HG02973 (cell line): Measurements from ENCODE around the gene ANKRD61.
"Not testable (repeated sequence)": the region's sequence is repeated elsewhere in the genome, so short reads cannot be mapped to it uniquely, and the experiment has no call there.

Source experiments
- ATAC-seq: cut with Tn5 transposase; IDR thresholded peaks from one replicate; pipeline ENCODE4 v1.9.1; 2021; ENCODE audit warnings: moderate library complexity; ENCODE audit not compliant: unreplicated experiment

Gene ANKRD61

DNA sequence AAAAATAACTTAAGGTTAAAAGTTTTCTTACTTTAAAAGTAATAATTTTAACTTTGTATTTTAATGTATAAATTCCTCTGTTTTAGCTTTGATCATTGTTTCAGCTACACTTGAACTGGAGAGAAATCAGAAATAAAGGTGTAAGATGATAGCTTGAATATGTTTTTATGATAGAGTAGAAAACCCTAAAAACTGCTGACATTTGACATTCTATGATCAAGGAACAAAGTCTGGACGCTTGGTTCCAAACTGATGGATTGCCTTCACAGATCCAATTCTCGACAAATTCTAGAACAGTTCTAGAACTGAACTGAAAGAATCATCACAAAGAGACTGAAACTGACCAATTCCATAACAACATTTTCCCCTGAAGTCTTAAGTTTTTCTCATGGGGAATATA, at the start of gene ANKRD61:
Gene ANKRD61 (plus strand): TSS at position 389 of the 400 bp plus-strand sequence. CDS start 0 bp downstream, at position 389.
- no peak for ATAC-seq

DNA sequence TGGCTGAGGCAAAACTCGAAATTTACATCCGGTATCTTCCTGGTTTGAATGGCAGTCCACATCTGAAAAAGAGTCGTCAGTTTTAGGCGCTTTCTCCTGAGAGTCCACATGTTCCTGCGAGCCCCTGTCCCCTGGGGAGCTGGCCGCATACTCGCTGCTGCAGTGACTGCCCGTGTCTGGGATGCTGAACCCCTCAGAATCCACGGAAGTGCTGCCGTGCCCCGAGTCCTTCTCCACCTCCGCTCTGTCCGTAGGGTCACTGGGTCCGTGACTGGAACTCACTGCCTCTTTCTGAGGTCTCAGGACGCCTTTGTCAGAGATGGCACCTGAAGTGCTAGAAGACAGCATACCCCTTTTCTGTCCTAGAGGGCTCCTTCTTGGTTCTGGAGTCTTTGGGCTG, 44.1 kb upstream of the ANKRD61 start:
- not testable (repeated sequence) for ATAC-seq

DNA sequence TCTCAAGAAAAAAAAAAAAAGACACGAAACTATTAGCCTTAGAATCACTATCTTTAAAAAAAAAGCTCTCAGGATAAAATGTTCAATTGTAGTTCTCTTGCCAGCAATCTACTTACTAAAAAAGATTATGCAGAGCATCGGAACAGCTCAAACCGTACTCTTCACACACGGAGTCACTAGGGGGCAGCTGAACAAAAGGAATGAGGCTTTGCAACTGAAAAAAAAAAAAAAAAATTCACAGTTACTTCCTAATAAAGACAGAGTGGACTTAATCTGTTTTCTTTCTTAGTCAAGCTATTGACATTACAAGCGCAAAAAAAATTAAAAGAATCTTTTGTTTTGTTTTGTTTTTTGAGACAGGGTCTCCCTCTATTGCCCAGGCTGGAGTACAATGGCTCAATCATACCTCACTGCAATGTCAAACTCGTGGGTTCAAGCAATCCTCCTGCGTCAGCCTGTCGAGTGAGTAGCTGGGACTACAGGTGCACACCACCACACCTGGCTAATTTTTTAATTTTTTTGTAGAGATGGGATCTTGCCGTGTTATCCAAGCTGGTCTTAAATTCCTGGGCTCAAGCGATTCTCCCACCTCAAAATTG, 33.9 kb upstream of the ANKRD61 start:
- no peak for ATAC-seq

DNA sequence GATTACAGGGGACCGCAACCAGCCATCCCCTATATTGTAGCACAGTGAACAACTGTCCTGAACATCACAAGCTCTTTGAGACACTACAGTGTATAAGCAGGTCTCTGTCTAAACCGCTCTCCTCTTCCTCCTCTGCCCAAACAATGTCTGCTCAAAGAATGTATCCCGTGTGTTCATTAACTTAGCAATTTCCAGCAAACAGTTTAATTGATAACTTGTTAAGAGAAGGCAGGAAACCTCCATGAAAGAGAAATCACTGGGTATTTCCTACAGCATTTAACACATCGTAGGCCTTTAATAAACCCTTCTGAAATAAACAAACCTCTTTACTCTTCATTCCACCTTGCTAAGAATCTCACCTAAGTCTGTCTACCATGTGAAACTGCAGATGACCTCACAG, 23.8 kb upstream of the ANKRD61 start:
- ATAC-seq, result no peak

DNA sequence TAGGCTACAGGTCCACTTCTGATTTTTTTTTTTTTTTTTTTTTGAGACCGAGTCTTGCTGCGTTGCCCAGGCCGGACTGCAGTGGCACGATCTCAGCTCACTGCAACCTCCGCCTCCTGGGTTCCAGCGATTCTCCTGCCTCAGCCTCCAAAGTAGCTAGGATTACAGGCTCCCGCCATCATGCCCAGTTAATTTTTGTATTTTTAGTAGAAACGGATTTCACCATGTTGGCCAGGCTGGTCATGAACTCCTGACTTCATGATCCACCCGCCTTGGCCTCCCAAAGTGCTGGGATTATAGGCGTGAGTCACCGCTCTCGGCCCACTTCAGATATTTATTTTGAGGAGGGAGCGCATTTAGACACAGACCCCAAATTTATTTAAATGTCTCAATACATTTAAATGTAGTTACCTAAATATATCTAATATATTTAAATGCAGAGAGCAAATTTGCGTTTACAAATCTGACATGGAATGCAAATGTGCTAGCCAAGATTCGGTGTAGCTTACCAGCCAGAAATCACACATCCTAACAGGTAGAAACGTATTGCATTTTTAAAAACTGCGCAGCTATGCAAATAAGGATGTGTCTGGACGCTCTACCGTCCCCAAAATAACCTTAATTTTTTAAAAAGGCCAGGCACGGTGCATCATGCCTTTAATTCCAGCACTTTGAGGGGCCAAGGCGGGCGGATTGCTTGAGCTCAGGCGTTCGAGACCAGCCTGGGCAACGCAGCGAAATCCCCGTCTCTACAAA, 23.2 kb upstream of the ANKRD61 start:
- ATAC-seq, result not testable (repeated sequence)

DNA sequence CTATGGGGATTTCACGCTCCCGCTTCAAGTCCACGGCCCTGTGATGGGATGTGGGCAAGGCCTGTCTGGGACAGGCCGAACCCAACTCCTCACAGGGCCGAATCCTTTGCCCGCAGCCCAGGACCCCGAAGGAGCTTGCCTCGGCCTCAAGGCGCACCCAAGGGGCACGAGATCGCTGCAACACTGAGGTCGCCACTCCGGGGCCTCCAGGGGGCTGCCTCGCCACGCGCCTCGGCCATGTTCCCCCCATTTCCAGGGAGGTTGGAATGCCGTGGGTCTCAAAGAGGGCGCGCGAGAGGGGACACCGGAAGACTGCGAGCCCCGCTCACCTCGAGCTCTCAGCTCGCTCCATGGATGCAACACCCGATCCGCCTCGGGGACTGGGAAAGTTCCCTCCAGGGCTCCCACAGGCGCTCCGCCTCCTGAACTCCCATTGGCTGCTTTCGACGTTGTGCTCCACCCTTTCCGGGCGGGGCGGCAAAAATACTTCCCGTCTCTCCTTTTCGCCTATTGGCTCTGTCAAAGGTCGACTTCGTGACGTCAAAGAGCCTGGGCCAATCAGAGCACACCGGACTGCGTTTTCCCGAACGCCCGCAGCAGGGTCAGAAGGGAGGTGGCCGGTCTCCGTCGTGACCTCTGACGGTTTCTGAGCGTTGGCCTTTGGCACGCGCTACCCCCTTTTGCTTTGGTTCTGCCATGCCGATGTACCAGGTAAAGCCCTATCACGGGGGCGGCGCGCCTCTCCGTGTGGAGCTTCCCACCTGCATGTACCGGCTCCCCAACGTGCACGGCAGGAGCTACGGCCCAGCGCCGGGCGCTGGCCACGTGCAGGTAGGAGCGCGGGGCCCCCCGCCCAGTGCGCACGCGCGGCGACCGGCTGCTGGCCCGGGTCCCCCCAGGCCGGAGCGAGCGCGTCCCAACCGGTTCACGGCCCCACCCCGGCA, 22.2 kb upstream of the ANKRD61 start, which contains the start of the genes AIMP2 and PMS2:
Gene AIMP2 (plus strand): TSS at position 605 of the 944 bp plus-strand sequence. CDS start 92 bp downstream, at position 697.
Gene PMS2 (minus strand): TSS at position 382 of the 944 bp plus-strand sequence. CDS start 30 bp downstream, at position 352.
- peak; percentile 93 for ATAC-seq

DNA sequence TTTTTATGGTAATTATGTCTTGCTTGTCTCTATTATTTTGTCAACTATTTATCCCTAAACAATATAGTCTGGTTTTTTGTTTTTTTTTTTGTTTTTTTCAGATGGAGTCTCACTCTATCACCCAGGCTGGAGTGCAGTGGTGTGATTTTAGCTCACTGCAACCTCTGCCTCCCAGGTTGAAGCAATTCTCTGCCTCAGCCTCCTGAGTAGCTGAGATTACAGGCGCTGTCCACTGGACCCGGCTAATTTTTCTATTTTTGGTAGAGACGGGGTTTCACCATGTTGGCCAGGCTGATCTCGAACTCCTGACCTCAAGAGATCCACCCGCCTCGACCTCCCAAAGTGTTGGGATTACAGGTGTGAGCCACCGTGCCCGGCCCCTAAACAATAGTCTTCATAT, 20.8 kb upstream of the ANKRD61 start:
- ATAC-seq, result not testable (repeated sequence)

DNA sequence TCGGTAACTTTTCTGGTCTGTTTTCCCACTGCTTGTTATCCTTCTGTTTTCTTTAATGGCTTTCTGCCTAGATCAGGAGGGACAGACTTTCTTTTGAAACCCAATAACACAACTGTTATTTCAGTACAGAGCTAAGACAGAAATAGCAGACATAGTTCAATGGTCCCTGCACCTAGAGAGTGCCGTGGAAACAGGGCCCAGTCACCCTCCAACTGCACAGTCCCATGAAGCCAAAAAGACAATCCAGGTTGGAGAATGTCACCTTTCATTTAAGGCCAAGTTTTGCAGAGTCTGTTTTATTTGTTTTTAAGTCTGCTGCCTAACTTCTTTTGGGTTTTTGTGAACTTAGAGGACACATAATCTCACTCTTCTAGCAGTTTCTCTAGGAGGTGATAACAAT, 19.6 kb upstream of the ANKRD61 start:
- no peak for ATAC-seq

DNA sequence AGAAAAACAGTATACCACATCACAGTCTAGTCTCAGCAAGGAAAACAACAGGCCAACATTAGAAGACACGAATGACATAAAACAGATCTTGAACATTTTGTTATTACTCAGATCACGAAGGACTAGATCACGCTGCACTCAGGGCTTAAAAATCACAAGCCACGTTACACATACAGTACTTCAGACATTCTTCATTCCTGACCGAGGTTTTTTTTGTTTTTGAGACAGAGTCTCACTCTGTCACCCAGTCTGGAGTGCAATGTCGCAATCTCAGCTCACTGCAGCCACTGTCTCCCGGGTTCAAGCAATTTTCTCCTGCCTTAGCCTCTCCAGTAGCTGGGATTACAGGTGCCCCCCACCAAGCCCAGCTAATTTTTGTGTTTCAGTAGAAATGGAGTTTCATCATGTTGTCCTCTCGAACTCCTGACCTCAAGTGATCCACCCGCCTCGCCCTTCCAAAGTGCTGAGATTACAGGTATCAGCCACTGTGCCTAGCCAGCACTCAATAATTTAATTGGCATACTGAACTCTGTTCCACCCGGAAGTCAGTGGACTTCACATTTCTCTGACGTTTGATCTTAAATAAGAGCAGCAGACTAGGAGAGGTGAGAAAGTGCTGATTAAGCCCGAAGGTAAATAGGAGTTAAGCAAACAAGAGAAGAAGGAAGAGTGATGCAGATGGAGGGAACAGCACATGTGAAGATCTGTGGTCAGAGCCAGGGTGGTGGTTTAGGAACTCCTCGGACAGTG, 18.6 kb upstream of the ANKRD61 start:
- ATAC-seq, result no peak

DNA sequence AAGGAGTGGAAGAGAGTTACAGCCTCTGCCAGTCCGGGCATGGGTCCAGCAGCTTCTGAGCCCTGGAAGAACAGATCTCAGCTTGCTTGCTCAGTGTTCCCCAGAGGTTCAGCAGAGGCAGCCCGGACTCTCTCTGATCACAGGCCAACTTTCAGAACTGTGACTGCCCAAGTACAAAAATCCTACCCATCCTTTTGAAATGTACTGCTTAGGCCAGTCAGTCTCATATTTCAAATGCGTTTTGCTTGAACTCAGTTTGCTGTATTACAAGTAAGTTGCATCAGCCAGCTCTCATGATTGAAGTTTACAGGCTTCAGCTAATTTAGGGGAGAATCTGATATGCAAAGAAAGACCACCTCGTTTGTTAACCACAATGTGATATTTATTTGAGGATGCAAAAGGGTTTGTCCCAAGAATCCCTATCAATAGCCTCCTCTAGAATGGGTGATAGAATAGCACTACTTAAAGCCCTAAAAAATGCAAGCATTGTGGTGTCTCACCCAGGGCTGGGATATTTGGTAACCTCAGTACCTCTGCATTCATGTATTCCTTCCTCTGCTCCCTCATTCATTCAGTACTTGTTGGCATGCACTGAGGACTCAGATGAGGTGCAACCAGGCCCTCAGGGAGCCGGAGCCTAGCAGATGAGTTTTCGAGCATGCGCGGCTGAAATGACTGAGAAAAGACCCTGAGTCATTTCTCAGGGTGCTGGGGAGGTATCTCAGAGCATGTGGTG, 15.1 kb upstream of the ANKRD61 start:
- ATAC-seq, result no peak

DNA sequence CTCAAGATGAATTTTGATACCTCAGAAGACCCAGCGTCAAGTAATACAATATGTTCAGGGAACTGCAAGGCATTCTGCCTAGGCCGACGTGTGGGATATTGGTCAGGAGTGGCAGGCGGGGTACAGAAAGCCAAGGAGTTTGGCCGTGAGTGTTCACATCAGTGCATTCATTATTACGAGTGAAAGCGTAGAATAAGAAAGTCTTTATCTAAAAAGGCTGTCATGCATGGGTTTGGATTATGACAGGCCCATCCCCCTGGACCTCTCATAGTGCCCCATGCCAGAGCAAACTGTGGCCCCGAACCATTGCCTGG, 14.6 kb upstream of the ANKRD61 start:
- ATAC-seq, result no peak

DNA sequence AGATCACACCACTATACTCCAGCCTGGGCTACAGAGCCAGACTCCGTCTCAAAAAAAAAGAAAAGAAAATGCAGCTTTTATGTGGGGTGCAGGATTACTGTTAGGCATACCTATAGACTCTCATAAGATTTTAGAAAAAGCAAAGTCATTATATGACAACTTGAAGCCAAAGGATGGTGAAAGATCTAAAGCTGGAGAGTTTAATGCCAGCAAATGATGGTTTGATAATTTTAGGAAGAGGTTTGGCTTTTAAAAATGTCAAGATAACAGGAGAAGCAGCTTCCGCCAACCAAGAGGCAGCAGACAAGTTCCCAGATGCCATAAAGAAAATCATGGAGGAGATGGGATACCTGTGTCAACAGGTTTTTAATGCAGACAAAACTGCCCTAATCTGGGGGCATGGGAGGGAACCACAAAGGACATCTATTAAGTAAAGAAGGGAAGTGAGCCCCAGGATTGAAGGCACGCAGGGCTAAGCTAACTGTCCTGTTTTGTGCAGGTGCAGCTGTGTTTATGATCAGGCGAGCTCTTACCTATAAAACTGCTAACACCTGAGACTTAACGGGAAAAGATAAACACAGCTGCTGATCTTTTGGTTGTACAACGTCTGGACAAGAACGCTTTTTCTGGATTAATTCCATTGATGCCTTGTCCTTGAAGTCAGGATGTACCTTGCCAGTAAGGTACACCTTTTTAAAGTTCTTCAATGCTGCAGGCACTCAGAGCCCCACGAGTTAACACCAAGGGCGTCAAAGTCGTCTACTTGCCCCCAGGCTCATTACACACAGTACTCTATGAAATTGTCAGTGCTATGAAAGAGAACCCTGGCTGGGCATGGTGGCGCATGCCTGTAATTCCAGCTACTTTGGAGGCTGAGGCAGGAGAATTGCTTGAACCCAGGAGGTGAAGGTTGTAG, 10.5 kb upstream of the ANKRD61 start:
- ATAC-seq, result no peak

DNA sequence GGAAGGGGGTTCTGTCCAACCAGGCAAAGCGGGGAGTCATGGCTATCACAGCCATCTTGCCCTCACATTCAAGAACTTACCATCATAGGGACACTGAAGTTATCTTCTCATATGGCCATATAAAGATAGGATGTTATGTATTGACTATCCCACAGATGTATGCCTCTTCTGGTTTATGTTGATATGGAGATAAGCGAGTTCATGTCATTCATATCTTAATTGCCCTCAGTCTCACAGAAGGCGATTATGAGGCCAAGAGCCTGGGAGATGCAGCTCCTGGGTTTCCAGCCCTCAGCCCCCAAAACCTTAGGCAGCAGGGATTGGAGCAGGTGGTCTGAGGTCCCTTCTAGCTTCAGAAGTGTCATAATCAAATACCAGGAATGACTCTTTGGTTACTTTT, 8.5 kb upstream of the ANKRD61 start:
- ATAC-seq, result no peak

DNA sequence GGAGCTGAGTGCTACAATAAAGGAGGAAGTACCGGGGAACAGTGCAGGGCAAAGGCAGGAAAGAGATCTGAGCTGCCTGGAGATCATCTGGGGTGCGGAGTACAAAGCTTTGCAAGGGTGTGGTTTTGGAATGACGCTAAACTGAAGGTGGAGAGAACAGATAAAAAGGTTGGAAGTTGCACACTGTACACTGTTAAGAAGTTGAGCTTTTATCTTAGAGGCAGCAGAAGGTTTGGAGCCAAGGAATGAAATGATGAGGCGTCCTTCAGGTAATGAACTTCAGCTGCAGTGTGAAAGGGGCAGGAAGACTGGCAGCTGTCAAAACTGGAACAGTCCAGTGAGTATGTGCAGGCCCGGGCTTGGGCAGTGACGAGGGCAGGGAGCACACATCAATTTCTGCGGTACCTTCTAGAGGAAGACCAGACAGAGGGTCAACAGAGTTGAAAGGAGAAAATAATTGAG, 7.2 kb upstream of the ANKRD61 start:
- ATAC-seq, result no peak

DNA sequence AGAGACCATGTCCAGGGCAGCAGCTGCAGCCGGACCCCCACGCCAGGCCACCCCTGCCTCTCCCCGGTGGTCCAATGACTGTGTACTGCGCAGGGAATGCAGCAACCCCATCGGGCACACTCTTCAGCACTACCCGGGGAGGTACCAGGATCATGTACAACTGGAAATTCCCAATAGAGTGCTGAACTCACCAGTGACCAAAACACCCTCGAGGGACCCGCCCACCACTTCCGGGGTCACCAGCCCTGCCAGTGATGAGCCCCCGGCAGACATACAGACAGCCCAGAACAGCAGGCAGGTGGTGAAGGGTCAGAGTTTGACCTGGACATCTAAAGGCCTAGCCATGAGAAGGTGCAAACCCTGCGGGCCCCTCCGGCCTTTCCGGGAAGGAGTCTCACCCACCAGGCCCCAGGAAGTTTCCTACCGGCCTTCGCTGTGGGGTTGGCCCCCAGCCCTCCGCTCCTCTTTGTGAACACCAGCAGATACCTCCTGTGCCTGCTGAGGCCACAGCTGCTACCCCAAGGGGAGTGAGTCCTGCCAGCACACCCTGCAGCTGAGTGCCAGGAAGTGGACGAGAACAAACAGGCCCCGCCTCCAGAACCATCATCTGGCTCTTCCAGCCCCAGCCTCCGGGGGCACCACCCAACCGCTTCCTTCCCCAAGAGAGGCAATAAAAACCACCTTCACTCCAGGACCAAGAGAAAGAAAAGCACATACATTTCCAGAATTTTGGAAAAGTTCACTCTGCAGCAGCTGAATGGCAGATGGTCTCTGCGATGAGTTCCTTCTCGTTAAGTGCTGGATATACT, 5.0 kb upstream of the ANKRD61 start:
- ATAC-seq, result peak; percentile 71

DNA sequence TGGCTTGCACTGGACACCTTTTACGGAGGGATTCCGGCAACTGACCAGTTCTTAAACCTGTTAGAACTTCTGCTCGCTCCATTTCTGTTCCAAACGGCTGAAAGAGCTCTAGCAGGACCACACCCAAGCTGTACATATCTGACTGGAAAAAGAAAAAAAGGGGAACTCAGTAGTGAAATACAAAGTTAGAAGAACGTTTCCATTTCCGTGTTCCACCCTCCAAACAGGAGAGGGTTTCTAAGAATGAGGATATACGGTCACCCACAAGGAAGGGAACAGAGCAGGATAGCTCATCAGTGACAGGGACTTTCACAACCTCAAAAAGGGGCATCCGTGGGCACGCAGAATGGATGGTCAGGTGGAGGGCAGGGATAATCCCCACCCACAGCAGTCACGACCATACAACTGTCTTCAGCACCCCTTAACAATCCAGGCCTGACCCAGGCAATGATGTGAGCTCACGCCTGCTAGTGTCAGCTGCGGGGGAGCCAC, 4.3 kb upstream of the ANKRD61 start:
- ATAC-seq, result no peak

DNA sequence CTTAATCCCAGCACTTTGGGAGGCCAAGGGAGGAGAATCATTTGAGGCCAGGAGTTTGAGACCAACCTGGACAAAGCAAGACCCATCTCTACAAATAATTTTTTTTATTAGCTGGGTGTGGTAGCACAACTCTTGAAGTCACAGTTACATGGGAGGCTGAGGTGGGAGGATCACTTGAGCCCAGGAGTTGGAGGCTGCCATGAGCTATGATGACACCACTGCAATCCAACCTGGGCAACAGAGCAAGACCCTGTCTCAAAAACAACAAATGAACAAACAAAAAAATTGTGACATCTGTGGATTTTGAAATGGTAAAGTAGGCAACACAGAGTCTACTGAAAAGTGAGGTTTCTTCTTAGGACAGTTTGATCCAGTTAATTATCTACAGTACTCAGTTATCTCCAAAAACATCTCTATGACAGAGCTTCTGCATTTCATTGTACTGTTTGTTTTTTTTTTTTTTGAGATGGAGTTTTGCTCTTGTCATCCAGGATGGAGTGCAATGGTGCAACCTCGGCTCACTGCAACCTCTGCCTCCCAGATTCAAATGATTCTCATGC, 3.3 kb upstream of the ANKRD61 start:
- no peak for ATAC-seq

DNA sequence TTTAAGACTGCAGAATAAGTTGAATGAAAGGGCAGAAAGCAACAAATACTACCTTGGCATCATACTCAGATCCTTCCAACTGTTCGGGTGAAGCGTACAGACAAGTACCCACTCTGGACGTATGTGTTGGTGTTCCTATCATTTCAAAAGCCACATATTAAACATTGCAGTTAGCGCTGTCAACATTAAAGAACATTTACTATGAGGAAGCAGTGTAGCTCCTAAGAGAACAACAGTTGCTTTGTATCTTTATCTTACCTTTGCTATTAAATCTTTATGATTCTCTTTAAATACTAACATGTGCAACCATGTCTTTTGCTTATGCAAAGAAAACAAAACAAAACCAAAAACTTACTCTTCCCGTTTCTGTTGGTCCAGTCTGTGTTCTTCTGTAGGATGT, 2.6 kb upstream of the ANKRD61 start:
- no peak for ATAC-seq
